Activated naive CD8-positive, alpha-beta T cell treated with anti-CD3 and anti-CD28 coated beads, Interleukin-2, amount 10 ng/mL, durations not matched to agents 7 days and 5 days (primary cell): ENCODE data around the gene CEP295NL. TPM values are rescaled to one million over a fixed set of nuclear protein-coding genes. Genes with fewer than 3 reads are reported as not detected.
"Not testable (repeated sequence)": the region's sequence is repeated elsewhere in the genome, so short reads cannot be mapped to it uniquely, and the experiment has no call there.

Source experiments
- ATAC-seq: fragments of 150-1000 bp; cut with Tn5 transposase; one replicate; pipeline ENCODE4 v1.10.0; 2021; ENCODE audit warnings: low read depth, moderate library complexity
- POLR2A ChIA-PET: fragments of 350-600 bp; sonication (Branson Sonifier 250); formaldehyde crosslinking; loops from one replicate; lab custom pipeline; 2021; ENCODE audit warnings: antibody characterized with exemption; lab: Charles Lee
- DNase-seq: peaks from one replicate; pipeline ENCODE4 v3.0.0; 2021
- H3K27ac Mint-ChIP-seq: one replicate; pipeline ENCODE4 v1.8.0; 2022; ENCODE audit warnings: mild to moderate bottlenecking, mixed read lengths
- H3K27me3 Mint-ChIP-seq: one replicate; pipeline ENCODE4 v1.8.0; 2022; ENCODE audit warnings: mild to moderate bottlenecking, moderate library complexity, mixed read lengths
- H3K36me3 Mint-ChIP-seq: one replicate; pipeline ENCODE4 v1.8.0; 2021; ENCODE audit warnings: mild to moderate bottlenecking, mixed read lengths
- H3K4me1 Mint-ChIP-seq: one replicate; pipeline ENCODE4 v1.8.0; 2021; ENCODE audit warnings: mixed read lengths
- H3K4me3 Mint-ChIP-seq: one replicate; pipeline ENCODE4 v1.8.0; 2022; ENCODE audit warnings: mild to moderate bottlenecking, moderate library complexity, mixed read lengths
- H3K9me3 Mint-ChIP-seq: one replicate; pipeline ENCODE4 v1.8.0; 2021; ENCODE audit warnings: mixed read lengths
- total RNA-seq, 2 experiments: library from RNA; stranded (reverse); gene quantifications; one replicate each; pipeline ENCODE4 v1.2.3, GENCODE V29; 2021

The CEP295NL gene
- total RNA-seq, 2 experiments from 2014 or later: 0.23 TPM; not detected in 1

DNA sequence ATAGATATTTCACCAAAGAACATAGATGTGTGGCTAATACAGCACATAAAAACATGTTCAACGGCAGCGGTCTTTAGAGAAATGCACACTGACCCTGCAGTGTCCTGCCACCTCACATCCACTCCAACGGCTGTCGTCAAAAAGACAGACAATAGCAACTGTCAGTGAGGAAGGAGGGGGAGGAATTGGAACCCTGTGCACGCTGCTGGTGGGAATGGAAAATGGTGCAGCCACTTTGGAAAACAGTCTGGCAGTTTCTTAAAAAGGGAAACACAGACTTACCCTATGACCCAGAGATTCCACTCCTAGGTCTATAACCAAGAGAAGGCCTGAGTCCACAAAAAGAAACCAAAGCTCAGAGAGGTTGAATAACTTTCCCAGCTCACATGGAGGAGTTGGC lies 7.7 kb downstream of the CEP295NL start:
- H3K4me3 Mint-ChIP-seq: no peak overlapping the region
- H3K27me3 Mint-ChIP-seq: peaks cover 4% of the 10 kb centered on the region
- no peaks in the 10 kb centered on the region for H3K36me3 Mint-ChIP-seq
- H3K4me1 Mint-ChIP-seq: peaks cover 10% of the 10 kb centered on the region
- DNase-seq (no peak), ATAC-seq (no peak)
- no peaks in the 10 kb centered on the region for H3K9me3 Mint-ChIP-seq
- H3K27ac Mint-ChIP-seq: no peak overlapping the region
- POLR2A ChIA-PET: no interaction called here

DNA sequence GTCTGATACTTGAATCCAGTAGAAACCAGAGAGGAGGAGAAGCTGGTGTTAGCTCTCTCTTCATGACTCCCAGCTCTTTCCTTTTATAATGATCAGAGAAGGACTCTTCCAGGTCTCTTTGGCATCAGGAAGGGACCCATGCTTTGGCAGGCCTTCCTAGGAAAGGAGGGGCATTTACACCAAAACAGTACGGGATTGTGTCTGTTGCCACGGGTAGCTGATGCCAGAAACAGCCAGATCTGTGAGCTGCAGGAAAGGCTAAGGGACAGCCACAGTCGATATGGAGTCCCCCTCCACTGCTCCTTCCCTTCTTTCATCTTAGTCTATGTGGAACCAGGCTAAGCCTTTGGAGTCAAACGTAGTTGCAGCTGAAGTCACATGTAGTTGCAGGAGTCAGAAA lies 9.3 kb downstream of the CEP295NL start:
- peaks cover 6% of the 10 kb centered on the region for H3K27me3 Mint-ChIP-seq
- H3K27ac Mint-ChIP-seq: no peak overlapping the region
- peaks cover 16% of the 10 kb centered on the region for H3K4me1 Mint-ChIP-seq
- H3K9me3 Mint-ChIP-seq: no peaks in the 10 kb centered on the region
- no peak for DNase-seq
- no peaks in the 10 kb centered on the region for H3K36me3 Mint-ChIP-seq
- no peak overlapping the region for H3K4me3 Mint-ChIP-seq
- POLR2A ChIA-PET: no interaction called here
- ATAC-seq: no peak

DNA sequence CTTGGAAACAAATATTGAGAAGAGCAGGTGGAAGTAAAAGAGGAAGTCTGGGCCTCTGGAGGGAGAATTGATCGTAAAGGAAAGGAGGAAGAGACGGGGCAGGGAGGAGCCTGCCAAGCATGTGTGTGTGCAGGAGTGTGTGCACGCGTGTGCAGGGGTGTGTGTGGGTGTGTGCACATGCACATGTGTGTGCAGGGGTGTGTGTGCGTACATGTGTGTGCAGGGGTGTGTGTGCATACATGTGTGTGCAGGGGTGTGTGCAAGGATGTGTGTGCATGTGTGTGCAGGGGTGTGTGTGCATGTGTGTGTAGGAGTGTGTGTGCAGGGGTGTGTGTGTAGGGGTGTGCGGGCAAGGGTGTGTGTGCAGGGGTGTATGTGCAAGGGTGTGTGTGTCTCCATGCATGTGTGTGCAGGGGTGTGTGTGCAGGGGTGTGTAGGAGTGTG lies 10.0 kb downstream of the CEP295NL start:
- DNase-seq (no peak), ATAC-seq (no peak)
- peaks cover 8% of the 10 kb centered on the region for H3K27me3 Mint-ChIP-seq
- no peak overlapping the region for H3K4me3 Mint-ChIP-seq
- peaks cover 17% of the 10 kb centered on the region for H3K4me1 Mint-ChIP-seq
- POLR2A ChIA-PET: no interaction called here
- no peaks in the 10 kb centered on the region for H3K36me3 Mint-ChIP-seq
- H3K27ac Mint-ChIP-seq: no peak overlapping the region
- H3K9me3 Mint-ChIP-seq: no peaks in the 10 kb centered on the region

DNA sequence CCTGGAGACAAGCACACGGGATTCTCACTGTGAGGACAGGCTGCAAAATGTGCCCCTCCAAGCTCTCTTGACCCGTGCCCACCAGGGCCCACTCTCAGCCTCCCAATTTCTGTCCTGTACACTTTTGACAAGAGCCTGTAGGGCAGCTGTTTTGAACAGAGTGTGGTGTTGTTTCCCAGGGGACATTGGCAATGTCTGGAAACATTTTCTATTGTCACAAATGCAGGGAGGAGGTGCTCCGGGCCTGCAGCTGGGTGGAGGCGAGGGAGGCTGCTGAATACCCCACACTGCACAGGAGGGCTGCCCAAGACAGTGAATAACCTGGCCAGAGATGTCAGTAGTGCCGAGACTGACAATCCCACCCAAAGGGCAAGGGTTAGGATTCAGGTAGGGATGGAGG lies 10.5 kb downstream of the CEP295NL start:
- Mint-ChIP-seq H3K36me3 (no peaks in the 10 kb centered on the region), H3K27ac (no peak overlapping the region), H3K4me3 (no peak overlapping the region), H3K27me3 (peaks cover 8% of the 10 kb centered on the region), H3K4me1 (peaks cover 17% of the 10 kb centered on the region), H3K9me3 (no peaks in the 10 kb centered on the region)
- POLR2A ChIA-PET: no interaction called here
- ATAC-seq: no peak
- DNase-seq: no peak

DNA sequence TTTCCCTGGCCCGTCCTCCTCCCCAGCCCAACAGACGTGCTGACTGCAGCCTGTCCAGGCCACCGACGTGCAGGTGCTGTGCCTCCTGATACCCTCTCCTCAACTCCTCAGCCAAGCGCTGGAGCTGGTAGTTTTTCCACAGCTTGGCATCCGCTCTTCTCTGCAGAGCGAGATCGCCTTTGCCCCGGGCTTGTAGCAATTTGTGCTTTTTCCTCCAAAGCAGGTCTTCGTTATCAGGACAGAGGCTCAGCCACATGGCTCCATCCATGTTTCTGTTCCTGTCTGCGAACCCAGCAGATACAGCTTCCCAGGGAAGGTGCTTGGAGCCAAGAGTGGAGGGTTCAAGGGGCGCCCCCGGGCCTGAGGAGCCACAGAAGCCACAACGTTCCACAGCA lies 10.9 kb downstream of the CEP295NL start:
- POLR2A ChIA-PET: no interaction called here
- Mint-ChIP-seq H3K27me3 (peaks cover 8% of the 10 kb centered on the region), H3K9me3 (no peaks in the 10 kb centered on the region), H3K36me3 (no peaks in the 10 kb centered on the region), H3K4me3 (no peak overlapping the region), H3K4me1 (peaks cover 17% of the 10 kb centered on the region), H3K27ac (no peak overlapping the region)
- no peak for ATAC-seq
- no peak for DNase-seq

DNA sequence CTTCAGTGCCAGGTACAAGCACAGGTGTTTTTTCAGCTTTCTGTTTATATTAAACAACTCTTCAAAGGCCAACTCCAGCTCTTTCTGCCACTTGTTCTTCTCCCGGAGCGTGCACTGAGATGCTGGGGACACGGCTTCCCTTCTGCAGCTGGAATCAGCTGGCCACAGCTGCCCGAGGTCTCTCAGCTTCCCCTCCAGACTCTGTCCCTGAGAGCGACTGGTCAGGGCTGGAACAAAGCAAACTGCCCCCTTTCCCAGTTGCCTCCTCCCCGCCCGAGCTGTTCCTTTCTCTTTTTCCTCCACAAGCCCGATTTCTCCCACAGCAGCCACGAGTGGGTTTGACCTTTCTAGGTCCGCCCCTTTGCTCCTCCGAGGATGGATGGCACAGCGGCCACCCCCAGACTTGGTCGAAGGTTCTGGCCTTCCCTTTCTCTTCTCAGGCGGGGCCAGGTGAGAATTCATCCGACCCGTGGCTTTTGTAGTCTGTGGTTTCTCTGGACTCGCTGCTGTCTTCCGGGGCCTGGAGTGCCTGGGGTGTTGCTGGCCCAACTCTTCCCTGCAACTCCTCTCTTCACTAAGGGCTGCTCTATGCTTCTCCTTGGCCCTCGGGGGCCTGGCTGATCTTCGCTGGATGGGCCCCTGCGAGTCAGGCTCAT lies 11.5 kb downstream of the CEP295NL start:
- H3K9me3 Mint-ChIP-seq: no peaks in the 10 kb centered on the region
- peaks cover 8% of the 10 kb centered on the region for H3K27me3 Mint-ChIP-seq
- no peak for DNase-seq
- peak overlapping the region; percentile 80 for H3K27ac Mint-ChIP-seq
- H3K4me1 Mint-ChIP-seq: peaks cover 21% of the 10 kb centered on the region
- peak overlapping the region; percentile 44 for H3K4me3 Mint-ChIP-seq
- POLR2A ChIA-PET: interaction anchor here (1.5 to 1.7 kb wide), 2 partner anchors 9 to 50 kb away, joined by 4 to 5 read pairs; no protein-coding TSS in a partner anchor
- ATAC-seq: no peak
- H3K36me3 Mint-ChIP-seq: no peaks in the 10 kb centered on the region

DNA sequence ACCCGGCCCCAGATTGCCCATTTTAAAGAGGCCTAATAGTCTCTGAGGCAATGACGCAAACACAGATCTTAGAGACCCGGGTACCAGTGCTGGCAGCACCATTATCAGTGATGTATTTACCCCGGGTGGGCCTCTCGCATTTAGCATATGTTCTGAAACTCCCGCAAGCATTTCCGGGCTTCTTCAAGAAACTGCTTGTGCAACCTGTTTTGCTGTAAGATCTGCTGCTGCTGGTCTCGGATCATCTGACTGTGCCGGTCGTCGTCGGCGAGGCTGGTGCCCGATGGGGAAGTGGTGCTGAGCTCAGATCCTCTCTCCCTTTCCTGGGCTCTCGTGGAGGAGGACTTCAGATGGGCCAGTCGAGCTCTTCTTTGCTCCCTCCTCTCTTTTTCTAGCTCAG lies 12.5 kb downstream of the CEP295NL start:
- Mint-ChIP-seq H3K4me3 (peak overlapping the region; percentile 44), H3K27me3 (peaks cover 8% of the 10 kb centered on the region), H3K9me3 (no peaks in the 10 kb centered on the region), H3K4me1 (peaks cover 24% of the 10 kb centered on the region), H3K27ac (peak overlapping the region; percentile 80), H3K36me3 (no peaks in the 10 kb centered on the region)
- peak; percentile 83 for ATAC-seq
- DNase-seq: no peak
- POLR2A ChIA-PET: interaction anchor here (1.5 to 1.7 kb wide), 2 partner anchors 10 to 49 kb away, joined by 4 to 5 read pairs; no protein-coding TSS in a partner anchor

DNA sequence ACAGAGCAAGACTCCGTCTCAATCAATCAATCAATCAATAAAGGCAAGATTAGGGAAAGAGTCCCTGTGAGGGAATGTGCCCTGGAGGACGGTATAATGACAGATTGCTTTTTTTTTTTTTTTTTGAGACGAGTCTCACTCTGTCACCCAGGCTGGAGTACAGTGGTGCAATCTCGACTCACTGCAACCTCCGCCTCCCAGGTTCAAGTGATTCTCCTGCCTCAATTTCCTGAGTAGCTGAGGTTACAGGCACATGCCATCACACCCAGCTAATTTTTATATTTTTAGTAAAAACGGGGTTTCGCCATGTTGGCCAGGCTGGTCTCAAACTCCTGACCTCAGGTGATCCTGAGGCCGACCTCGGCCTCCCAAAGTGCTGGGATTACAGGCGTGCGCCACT lies 12.9 kb downstream of the CEP295NL start:
- Mint-ChIP-seq H3K4me1 (peaks cover 24% of the 10 kb centered on the region), H3K4me3 (peak overlapping the region; percentile 20), H3K27ac (peak overlapping the region; percentile 80)
- ATAC-seq, DNase-seq, H3K36me3 Mint-ChIP-seq, H3K9me3 Mint-ChIP-seq, H3K27me3 Mint-ChIP-seq: not testable (repeated sequence)
- POLR2A ChIA-PET: interaction anchor here (1.5 to 1.7 kb wide), 2 partner anchors 11 to 49 kb away, joined by 4 to 5 read pairs; no protein-coding TSS in a partner anchor

DNA sequence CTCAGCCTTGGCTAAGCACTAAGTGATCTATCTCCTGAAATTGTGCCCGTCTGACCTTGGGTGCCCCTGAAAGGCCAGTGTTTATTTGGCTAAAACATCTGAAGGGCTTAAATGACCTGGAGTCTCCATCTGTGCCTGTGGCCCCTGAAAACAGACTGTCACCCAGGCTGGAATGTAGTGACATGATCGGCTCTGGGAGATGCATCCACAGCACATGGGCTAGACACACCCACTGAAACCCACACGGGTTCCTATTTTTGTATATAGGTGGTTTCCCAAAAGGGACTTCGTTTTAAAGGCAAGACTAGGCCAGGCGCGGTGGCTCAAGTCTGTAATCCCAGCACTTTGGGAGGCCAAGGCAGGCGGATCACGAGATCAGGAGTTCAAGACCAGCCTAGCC lies 13.5 kb downstream of the CEP295NL start:
- no peak for ATAC-seq
- H3K4me3 Mint-ChIP-seq: no peak overlapping the region

DNA sequence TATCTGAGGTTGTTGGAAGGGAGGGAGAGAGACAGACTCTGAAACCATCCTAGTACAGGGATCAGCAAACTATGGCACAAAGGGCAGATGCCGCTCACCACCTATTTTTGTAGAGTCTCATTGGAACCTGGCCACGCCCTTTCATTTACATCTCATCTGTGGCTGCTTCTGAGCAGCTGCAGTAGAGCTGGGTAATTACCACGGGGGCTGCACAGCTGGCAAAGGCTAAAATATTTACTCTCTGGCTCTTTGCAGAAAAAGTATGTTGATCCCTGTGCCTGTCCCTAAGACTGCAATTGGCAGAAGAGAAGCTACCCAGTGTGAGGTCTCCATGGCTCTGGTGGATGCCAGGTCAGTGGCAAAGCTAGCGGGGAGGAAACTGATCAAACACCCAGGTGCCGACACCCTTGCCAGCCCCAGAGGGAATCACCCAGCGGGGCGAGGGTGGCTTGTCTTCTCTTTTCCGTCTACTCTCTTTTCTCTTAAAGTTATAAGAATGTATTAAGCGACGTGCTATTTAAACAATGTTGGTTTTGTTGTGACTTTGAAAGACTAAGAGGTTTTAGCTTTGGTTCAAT lies 14.0 kb downstream of the CEP295NL start:
- Mint-ChIP-seq H3K27me3 (peaks cover 8% of the 10 kb centered on the region), H3K4me3 (no peak overlapping the region), H3K9me3 (no peaks in the 10 kb centered on the region), H3K4me1 (peaks cover 24% of the 10 kb centered on the region), H3K27ac (no peak overlapping the region), H3K36me3 (no peaks in the 10 kb centered on the region)
- DNase-seq (no peak), ATAC-seq (no peak)
- POLR2A ChIA-PET: interaction anchor here (1.3 kb wide), 1 partner anchor 34 kb away, joined by 3 read pairs; no protein-coding TSS in a partner anchor

More for the DNA sequence above, 13.5 kb downstream of the CEP295NL start:
- Mint-ChIP-seq H3K9me3 (no peaks in the 10 kb centered on the region), H3K36me3 (no peaks in the 10 kb centered on the region), H3K4me1 (peaks cover 24% of the 10 kb centered on the region), H3K27ac (no peak overlapping the region), H3K27me3 (peaks cover 8% of the 10 kb centered on the region)
- POLR2A ChIA-PET: interaction anchor here (1.3 to 1.7 kb wide), 2 partner anchors 34 to 48 kb away, joined by 3 to 4 read pairs; no protein-coding TSS in a partner anchor
- DNase-seq: no peak

DNA sequence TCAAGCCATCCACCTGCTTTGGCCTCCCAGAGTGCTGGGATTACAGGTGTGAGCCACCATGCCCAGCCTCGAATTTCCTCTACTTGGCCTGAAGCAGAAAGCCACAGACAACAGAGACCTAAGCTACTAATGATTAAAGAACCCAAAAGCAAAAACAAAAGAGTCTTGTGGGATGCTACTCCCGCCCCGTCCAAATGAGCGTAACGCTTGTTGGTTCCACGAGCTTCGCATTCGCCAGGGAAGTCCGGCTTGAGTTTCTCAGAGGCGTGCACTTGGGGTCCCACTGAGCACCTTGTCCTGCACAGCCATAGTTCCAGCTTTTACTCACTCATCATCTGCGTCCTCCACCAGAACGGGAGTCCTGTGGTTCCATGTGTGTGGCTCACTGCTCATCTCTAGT lies 16.0 kb downstream of the CEP295NL start:
- Mint-ChIP-seq H3K36me3 (no peaks in the 10 kb centered on the region), H3K27ac (no peak overlapping the region), H3K4me3 (no peak overlapping the region), H3K4me1 (peaks cover 28% of the 10 kb centered on the region), H3K27me3 (peaks cover 4% of the 10 kb centered on the region), H3K9me3 (no peaks in the 10 kb centered on the region)
- POLR2A ChIA-PET: no interaction called here
- ATAC-seq (no peak), DNase-seq (no peak)

DNA sequence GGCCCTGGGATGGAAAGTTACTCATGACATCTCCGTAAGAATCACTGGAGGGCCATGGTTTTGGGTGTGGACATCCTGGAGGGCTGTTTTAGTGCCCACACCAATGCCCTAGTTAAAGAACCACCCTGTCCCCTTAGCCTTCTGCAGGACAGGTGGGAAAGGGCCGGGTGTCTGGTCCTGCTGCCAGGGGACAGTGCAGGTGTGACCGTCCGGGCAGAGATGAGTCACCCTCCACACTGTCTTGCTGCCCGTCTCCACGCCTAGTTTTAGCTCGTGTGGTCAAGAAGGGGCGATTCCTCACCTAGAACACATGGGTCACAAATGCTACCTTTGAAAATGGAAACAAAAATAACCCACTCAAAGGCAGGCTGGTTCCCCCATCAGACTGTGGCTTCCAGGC lies 17.0 kb downstream of the CEP295NL start:
- POLR2A ChIA-PET: no interaction called here
- Mint-ChIP-seq H3K27me3 (peaks cover 4% of the 10 kb centered on the region), H3K9me3 (no peaks in the 10 kb centered on the region), H3K36me3 (no peaks in the 10 kb centered on the region), H3K4me3 (no peak overlapping the region), H3K4me1 (peaks cover 22% of the 10 kb centered on the region), H3K27ac (no peak overlapping the region)
- no peak for ATAC-seq
- DNase-seq: no peak

DNA sequence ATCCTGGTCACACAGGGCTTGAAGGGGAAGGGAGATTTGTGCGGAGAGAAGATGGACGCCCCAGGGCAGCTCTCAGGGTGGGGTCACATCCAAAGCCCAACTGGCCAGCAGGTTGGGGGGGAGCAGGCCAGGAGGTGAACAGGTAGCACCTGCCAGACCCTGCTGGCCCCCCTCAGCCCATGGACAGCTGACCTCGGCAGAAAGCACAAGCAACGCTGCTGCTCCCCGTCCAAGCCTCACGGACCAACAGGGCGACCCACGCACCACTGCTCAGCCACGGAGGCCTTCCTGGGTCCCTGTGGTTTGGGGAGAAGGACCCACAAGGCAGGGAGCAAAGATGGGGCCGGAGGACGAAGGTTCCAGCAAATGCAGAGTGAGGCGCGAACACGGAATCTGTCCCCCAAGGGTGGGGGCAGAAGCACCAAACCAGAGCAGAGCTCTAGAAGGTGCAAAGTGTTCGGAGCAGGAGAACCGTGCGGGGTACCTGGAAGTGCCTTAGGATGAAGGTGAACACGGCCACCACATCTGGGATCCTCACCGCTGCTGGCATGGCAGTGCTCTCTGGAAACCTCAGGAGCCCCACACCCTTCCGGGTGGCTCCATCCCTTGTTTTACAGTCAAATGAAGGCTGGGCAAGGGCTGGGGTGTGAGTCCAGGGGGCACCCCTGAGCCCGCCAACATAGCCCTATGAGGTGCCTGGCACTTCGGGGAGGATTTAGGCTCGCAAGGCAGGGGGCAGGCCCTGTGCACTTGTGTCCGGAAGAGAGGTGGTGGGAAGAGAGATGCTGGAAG lies 17.9 kb downstream of the CEP295NL start:
- Mint-ChIP-seq H3K27ac (no peak overlapping the region), H3K27me3 (peaks cover 4% of the 10 kb centered on the region), H3K36me3 (no peaks in the 10 kb centered on the region), H3K4me3 (no peak overlapping the region), H3K4me1 (peaks cover 20% of the 10 kb centered on the region), H3K9me3 (no peaks in the 10 kb centered on the region)
- ATAC-seq (no peak), DNase-seq (no peak)
- POLR2A ChIA-PET: no interaction called here
